Peyer's patch (tissue), 4 donors: Measurements from ENCODE around the gene CYP1A2. TPM values are rescaled to one million over a fixed set of nuclear protein-coding genes. Genes with fewer than 3 reads are reported as not detected.

Experiments
- DNase-seq, 3 donors: peaks; one replicate each; pipeline ENCODE4 v3.0.0-alpha.2; 2017 to 2019
- H3K27ac ChIP-seq, 4 donors: fragments of 200-600 bp; sonication (generic); one replicate each; pipeline ENCODE4 v1.5.1; 2016 to 2019
- H3K27me3 ChIP-seq, 2 donors: fragments of 200-600 bp; sonication (generic); one replicate each; pipeline ENCODE4 v1.5.1; 2019
- H3K36me3 ChIP-seq, 3 donors: fragments of 200-600 bp; sonication (generic); one replicate each; pipeline ENCODE4 v1.5.1; 2016 to 2019
- H3K4me1 ChIP-seq, 4 donors: fragments of 200-600 bp; sonication (generic); one replicate each; pipeline ENCODE4 v1.5.1; 2016 to 2019
- H3K4me3 ChIP-seq, 4 donors: fragments of 200-600 bp; sonication (generic); 1 replicate in 3 of 4; 2 replicates in 1 of 4; pipeline ENCODE4 v1.5.1; 2016 to 2019; ENCODE audit warnings: mild to moderate bottlenecking in 1 of 4
- H3K9me3 ChIP-seq, 4 donors: fragments of 200-600 bp; sonication (generic); one replicate each; pipeline ENCODE4 v1.5.1; 2016 to 2019; ENCODE audit warnings: mild to moderate bottlenecking in 1 of 4
- POLR2A ChIP-seq, 2 donors: fragments of 450-650 bp; IDR thresholded peaks; one replicate each; pipeline ENCODE4 v1.5.1; 2017; ENCODE audit warnings: antibody characterized with exemption in 2 of 2, mild to moderate bottlenecking in 2 of 2, moderate library complexity in 2 of 2
- total RNA-seq, 4 donors: library from RNA; depleted of rRNA; stranded (reverse); fragments of >200 nt; gene quantifications; one replicate each; pipeline ENCODE4 v1.1.0, GENCODE V29; 2016
- TF ChIP-seq, protein P1 (sequence below), 6 experiments: fragments of 450-650 bp in 4 of 6; fragments of 200-600 bp in 2 of 6; sonication (generic) in 1 of 6; IDR thresholded peaks; one replicate each; pipeline ENCODE4 v1.5.1; 2017 to 2019; ENCODE audit warnings: antibody characterized with exemption in 6 of 6, mild to moderate bottlenecking in 3 of 6, moderate library complexity in 1 of 6

The CYP1A2 gene
- total RNA-seq, 4 donors from 2014 or later = not detected

GRCh38 chr15:74780523-74781430 is 32.1 kb downstream of the CYP1A2 start:
- no peaks in the 10 kb centered on the region for H3K36me3 ChIP-seq
- peak in 2 of 3 donors; percentile 63 to 72 for DNase-seq
- H3K27me3 ChIP-seq = no peaks in the 10 kb centered on the region
- peak overlapping the region; percentile 83 to 98 (median 88) for H3K4me3 ChIP-seq
- no peaks in the 10 kb centered on the region for H3K9me3 ChIP-seq
- TF ChIP-seq POLR2A (IDR thresholded peaks at IDR 0.05) = no peak
- TF ChIP-seq, protein P1, sequence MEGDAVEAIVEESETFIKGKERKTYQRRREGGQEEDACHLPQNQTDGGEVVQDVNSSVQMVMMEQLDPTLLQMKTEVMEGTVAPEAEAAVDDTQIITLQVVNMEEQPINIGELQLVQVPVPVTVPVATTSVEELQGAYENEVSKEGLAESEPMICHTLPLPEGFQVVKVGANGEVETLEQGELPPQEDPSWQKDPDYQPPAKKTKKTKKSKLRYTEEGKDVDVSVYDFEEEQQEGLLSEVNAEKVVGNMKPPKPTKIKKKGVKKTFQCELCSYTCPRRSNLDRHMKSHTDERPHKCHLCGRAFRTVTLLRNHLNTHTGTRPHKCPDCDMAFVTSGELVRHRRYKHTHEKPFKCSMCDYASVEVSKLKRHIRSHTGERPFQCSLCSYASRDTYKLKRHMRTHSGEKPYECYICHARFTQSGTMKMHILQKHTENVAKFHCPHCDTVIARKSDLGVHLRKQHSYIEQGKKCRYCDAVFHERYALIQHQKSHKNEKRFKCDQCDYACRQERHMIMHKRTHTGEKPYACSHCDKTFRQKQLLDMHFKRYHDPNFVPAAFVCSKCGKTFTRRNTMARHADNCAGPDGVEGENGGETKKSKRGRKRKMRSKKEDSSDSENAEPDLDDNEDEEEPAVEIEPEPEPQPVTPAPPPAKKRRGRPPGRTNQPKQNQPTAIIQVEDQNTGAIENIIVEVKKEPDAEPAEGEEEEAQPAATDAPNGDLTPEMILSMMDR (IDR thresholded peaks at IDR 0.05) = no peak
- H3K27ac ChIP-seq = peak overlapping the region; percentile 44 to 99 (median 75)
- H3K4me1 ChIP-seq = peaks cover 16 to 87% (median 54%) of the 10 kb centered on the region in 4 donors

DNA sequence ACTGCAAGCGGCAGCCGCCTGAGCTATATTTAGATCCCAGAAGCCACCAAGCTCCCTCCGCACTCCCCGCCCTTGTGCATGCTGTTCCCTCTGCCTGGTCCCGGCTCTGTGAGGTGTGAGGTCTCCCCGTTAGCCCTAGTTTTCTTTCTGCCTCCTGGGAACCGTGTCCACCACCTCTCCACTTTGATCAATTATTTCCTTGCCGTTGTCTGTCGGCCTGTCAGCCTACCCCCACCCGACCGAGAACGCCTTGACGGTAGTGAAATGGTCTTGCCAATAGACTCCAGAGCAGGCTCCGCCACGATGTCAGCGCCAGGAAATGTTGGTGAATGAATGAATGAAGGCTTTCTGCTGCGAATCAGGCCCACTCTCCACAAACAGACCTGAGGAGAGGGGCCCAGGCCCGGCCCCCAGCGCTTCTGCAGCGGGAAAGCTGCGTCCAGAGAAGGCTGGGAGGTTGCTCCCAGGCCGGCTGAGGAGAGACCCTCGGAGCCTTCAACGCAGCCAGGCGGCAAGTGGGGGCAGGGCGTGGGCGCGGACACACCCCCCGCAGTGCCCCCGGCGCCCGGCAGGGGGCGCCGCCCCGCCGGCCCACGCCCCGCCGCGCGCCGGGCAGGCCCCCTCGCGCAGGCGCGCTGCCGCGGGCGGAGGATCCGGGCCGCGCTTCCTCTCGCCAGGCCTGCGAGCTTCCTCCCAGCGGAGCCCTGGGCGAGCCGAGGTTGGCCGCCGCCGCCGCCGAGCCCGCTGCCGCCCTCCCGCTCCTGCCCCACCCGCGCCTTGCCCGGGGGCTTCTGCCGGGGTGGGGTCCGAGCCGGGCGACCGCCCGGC is 33.0 kb downstream of the CYP1A2 start, which contains the start of gene CSK:
Gene CSK (plus strand): TSS at position 650 of the 828 bp plus-strand sequence. CDS start 16,218 bp downstream, outside the sequence.
- DNase-seq = peak; percentile 65 to 89 (median 85)
- Histone ChIP-seq H3K4me1 (peaks cover 19 to 89% (median 54%) of the 10 kb centered on the region in 4 donors), H3K27me3 (no peaks in the 10 kb centered on the region), H3K27ac (peak within 1 kb of the TSS; percentile 85 to 99 (median 94)), H3K9me3 (no peaks in the 10 kb centered on the region), H3K36me3 (no peaks in the 10 kb centered on the region), H3K4me3 (peak within 1 kb of the TSS; percentile 83 to 98 (median 88))
- TF ChIP-seq POLR2A (IDR thresholded peaks at IDR 0.05) = peak in 1 of 2 donors; percentile 78
- TF ChIP-seq, protein P1 (IDR thresholded peaks at IDR 0.05) = peak; percentile 49 to 82 (median 70)

GRCh38 chr15:74782259-74783071 is 33.8 kb downstream of the CYP1A2 start:
- H3K36me3 ChIP-seq = no peaks in the 10 kb centered on the region
- peak overlapping the region; percentile 83 to 98 (median 88) for H3K4me3 ChIP-seq
- peaks cover 14 to 89% (median 55%) of the 10 kb centered on the region in 4 donors for H3K4me1 ChIP-seq
- H3K27ac ChIP-seq = peak overlapping the region; percentile 85 to 99 (median 94)
- peak; percentile 61 to 80 (median 65) for DNase-seq
- H3K27me3 ChIP-seq = no peaks in the 10 kb centered on the region
- TF ChIP-seq POLR2A (IDR thresholded peaks at IDR 0.05) = no peak
- TF ChIP-seq, protein P1 (IDR thresholded peaks at IDR 0.05) = no peak
- H3K9me3 ChIP-seq = no peaks in the 10 kb centered on the region

DNA sequence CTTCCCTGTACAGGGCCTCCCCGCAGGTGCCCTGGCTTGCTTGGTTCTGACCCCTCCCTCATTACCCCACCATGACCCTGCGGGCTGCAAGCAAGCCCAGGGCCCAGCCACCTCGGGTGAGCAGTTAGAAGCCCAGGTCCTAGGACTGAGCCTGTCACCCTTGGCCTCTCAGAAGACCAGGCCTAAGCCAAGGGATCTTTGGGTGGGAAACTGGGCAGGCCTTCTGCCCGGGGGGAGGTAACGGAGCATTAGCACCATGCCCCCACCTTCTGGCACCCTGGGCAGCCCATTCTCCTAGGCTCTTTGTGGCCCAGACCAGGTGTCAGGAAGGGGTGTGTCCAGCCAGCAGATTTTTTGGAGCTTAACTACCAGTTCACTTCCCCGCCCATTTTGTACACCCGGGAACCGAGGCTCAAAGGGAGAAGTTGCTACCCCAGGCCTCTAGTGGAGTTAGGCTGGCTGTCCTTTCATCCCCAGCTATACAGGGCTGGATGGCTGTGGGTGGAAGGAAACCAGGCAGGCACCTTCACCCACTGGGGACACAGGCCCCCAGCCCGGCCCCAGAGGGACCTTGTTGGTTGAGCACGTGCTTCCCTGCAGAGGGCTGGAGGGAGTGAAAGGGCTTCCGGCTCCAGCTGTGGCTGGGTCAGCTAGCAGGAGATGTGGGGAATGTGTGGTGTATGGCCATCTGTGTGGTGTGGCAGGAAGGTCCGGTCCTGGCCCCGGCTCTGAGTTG is 34.6 kb downstream of the CYP1A2 start:
- Histone ChIP-seq H3K9me3 (no peaks in the 10 kb centered on the region), H3K36me3 (no peaks in the 10 kb centered on the region), H3K4me3 (peak overlapping the region; percentile 83 to 98 (median 88)), H3K27me3 (no peaks in the 10 kb centered on the region), H3K4me1 (peaks cover 16 to 87% (median 53%) of the 10 kb centered on the region in 4 donors), H3K27ac (peak overlapping the region; percentile 85 to 99 (median 94))
- TF ChIP-seq, protein P1 (IDR thresholded peaks at IDR 0.05) = no peak
- no peak for TF ChIP-seq POLR2A (IDR thresholded peaks at IDR 0.05)
- peak in 1 of 3 donors; percentile 70 for DNase-seq
